ENCODE results near the gene MEIOSIN. TPM values are rescaled to one million over a fixed set of nuclear protein-coding genes. Genes with fewer than 3 reads are reported as not detected.
A peak's percentile ranks its signal among the peaks of the same experiment; 100 is the strongest.
"Not testable (repeated sequence)": the region's sequence is repeated elsewhere in the genome, so short reads cannot be mapped to it uniquely, and the experiment has no call there.

MEIOSIN gene
- total RNA-seq, 1 donor from 2014 or later = not detected

DNA sequence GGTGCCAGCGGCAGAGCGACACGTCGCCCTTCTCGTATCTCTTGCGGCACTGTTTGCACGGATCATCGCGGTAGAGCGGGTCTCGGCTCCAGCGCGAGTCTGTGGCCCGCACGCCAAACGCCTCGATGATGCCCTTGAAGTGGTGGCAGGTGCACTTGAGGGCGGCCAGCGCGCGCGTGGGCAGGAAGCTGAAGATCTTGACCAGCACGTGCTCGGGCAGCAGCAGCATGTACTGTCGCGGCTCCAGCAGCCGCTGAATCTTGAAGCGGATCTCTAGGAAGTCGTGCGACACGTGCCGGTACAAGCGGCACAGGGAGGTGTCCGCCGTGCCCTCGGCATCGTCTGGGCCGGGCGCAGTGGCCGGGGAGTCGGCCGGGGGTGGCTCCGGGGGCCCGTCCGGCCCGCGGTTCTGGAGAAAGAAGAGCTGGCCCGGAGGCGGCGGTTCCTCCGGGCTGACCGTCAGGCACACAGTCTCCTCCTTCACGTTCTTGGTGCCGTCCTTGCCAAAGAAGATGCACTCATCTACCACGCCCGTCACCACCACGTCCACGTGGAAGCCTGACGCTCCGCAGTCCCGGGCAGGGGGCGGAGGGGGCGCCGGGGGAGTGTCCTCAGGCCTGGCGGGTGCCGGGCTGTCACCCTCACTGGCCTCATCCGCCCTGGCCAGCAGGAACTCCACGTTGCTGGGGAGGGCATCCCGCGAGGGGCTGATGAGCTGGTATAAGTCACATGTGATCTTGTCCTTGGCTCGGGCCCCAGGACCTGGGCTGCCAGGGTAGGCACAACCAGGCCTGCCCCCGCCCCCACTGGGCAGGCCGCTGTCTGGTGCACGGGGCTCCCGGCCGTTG lies 21.2 kb upstream of the MEIOSIN start:
- intact Hi-C loops (cut with micrococcal nuclease) = no loop called here
- peaks cover 23% of the 10 kb centered on the region for H3K36me3 Mint-ChIP-seq (ENCODE audit: low read depth)

DNA sequence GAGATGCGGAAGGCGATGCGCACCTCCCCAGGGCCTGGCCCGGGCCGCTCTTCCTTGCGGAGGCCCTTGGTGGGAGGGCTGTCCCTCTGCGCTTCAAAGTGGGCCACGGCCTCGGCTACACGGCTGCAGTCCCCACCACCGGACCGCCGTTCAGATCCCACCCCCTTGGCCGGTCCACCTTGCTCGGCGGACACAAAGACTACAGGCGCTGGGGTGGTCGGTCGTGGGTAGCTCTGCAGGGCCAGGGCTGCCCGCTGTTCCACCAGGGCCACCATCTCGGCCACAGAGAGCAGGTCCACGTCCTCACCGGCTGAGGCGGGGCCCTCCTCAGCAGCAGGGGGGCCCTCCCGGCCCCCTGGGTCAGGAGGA lies 20.6 kb upstream of the MEIOSIN start:
- H3K27ac Mint-ChIP-seq = no peak overlapping the region
- no peak for DNase-seq
- H3K4me1 Mint-ChIP-seq = peaks cover 23% of the 10 kb centered on the region
- intact Hi-C loops (cut with micrococcal nuclease) = no loop called here
- no peak overlapping the region for H3K4me3 Mint-ChIP-seq
- no peaks in the 10 kb centered on the region for H3K9me3 Mint-ChIP-seq
- peaks cover 27% of the 10 kb centered on the region for H3K36me3 Mint-ChIP-seq (ENCODE audit: low read depth)
- H3K27me3 Mint-ChIP-seq = peaks cover 2% of the 10 kb centered on the region

More for the DNA sequence above, 21.2 kb upstream of the MEIOSIN start:
- Mint-ChIP-seq H3K9me3 (no peaks in the 10 kb centered on the region), H3K4me1 (peaks cover 19% of the 10 kb centered on the region), H3K27me3 (no peaks in the 10 kb centered on the region), H3K27ac (no peak overlapping the region), H3K4me3 (no peak overlapping the region)
- no peak for DNase-seq

DNA sequence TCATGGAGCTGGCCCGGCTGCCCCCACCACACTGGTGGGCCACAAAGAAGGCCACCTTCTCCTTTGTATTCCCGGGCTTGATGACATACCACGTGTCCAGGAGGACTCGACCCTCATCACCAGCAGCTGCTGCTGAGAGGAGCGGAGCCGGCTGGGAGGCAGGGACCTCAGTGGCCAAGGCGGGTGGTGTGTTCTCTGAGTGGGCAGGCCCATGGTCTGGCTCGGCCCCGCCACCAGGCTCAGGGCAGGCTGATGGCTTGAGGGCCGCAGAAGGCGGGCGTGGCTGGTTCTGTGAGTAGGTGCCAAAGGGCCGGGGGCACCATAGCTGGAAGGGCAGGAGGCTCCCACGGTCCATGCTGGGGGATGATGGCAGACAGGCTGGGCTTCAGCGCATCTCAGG lies 20.1 kb upstream of the MEIOSIN start:
- Mint-ChIP-seq H3K4me1 (peaks cover 27% of the 10 kb centered on the region), H3K36me3 (ENCODE audit: low read depth) (peaks cover 28% of the 10 kb centered on the region), H3K27ac (no peak overlapping the region), H3K4me3 (no peak overlapping the region), H3K9me3 (no peaks in the 10 kb centered on the region), H3K27me3 (peaks cover 2% of the 10 kb centered on the region)
- intact Hi-C loops (cut with micrococcal nuclease) = no loop called here
- no peak for DNase-seq

DNA sequence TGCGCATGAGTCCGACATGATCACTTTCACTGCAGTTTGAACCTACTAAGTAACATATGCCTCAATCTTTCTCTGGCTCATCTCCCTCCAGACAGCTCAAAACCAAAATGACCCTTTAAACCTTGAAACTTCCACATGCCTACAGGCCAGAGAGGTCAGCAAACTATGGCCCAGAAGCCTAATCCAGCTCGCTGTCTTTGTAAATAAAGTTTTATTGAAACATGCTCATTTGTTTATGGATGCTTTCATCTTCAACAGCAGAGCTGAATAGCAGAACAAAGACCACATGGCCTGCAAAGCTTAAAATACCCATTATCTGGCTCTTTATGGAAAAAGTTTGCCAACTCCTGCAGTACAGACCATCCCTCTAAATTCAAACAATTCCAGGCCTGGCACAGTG lies 18.1 kb upstream of the MEIOSIN start:
- no peak overlapping the region for H3K27ac Mint-ChIP-seq

DNA sequence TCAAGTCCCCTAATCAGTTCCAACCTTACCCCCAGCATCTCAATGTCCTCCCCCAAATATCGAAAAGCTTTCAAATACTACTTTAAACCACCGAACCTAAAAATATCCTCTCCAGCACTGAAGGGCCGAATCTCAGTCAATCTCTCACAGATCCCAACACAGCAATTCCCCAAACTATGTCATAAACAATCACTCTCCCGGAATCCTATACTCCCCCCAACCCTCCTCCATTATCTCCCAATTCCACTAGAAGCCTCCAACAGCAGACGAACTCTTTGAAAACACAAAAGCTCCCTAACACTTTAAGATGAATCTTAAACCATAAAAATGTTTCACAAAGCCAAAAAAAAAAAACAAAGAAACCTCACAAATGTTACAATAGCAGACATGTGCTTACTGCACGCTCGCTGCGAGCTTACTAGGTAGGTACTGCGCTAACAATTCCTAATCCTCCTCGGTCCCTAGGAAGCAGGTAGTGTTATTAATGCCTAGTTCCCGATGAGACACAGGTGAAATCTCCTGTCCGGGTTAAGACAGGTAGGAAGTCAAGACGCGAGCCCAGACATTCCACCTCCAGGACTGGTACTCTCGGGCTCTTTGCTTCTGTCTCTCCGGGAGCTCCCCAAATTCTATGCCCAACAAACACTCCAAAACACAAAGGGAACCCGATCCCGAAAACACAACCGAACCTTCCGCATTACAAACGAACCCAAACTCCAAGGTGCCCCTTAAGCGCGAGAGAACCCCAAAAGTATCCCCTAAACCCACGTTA lies 16.7 kb upstream of the MEIOSIN start:
- Mint-ChIP-seq H3K4me3 (peak overlapping the region; percentile 88), H3K27me3 (peaks cover 2% of the 10 kb centered on the region), H3K4me1 (peaks cover 33% of the 10 kb centered on the region), H3K27ac (peak overlapping the region; percentile 97), H3K36me3 (ENCODE audit: low read depth) (peaks cover 38% of the 10 kb centered on the region), H3K9me3 (no peaks in the 10 kb centered on the region)
- intact Hi-C loops (cut with micrococcal nuclease) = loop anchor here (1.0 kb wide), 5 partner anchors 14 to 170 kb away; partner anchors contain the start of genes FBXO46, IRF2BP1, OPA3 and QPCTL
- peak; percentile 79 for DNase-seq

More for the DNA sequence above, 18.1 kb upstream of the MEIOSIN start:
- H3K4me1 Mint-ChIP-seq = peaks cover 36% of the 10 kb centered on the region
- peaks cover 2% of the 10 kb centered on the region for H3K27me3 Mint-ChIP-seq
- no peak for DNase-seq
- intact Hi-C loops (cut with micrococcal nuclease) = no loop called here
- H3K4me3 Mint-ChIP-seq = no peak overlapping the region
- no peaks in the 10 kb centered on the region for H3K9me3 Mint-ChIP-seq
- H3K36me3 Mint-ChIP-seq (ENCODE audit: low read depth) = peaks cover 38% of the 10 kb centered on the region

DNA sequence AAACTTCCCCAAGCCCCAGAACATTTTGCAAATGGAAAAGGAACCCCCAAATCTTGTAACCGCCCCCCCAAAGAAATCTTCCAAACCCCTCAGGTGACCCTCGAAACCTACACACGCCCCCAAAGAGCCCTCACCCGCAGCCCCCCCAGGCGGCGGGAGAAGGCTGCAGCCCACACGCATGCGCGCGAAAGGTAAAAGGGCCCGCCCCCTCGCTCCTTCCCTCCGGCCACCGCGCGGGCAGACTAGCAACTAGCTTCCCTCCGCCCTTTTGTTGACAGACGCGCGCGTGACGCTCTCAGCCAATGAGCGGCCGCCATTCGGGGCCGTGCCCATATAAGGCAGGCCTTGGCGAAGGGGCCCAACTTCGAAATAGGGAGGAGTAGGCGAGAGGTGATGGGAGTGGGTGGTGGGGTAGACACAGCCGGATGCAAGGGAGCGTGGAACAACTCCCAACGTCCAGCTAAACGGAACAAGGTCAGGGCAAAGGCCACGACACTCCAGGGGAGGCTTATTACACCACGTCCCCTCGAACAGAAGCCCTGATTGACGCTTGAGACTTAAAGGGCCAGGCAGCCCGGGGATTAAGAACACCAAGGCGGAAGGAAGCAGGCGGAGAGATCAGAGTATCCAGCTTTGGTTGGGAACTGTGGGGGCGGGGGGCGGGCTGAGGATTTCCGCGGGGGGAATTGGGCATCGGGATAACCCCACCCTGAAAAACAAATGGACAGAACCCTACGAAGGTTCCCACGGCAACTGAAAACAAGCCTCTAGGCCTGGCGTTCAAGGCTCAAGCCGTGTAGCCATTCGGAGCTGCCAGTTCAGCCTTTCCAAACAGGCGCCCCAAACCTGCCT lies 15.9 kb upstream of the MEIOSIN start:
- peaks cover 2% of the 10 kb centered on the region for H3K27me3 Mint-ChIP-seq
- peaks cover 41% of the 10 kb centered on the region for H3K36me3 Mint-ChIP-seq (ENCODE audit: low read depth)
- peaks cover 33% of the 10 kb centered on the region for H3K4me1 Mint-ChIP-seq
- peak overlapping the region; percentile 88 for H3K4me3 Mint-ChIP-seq
- peak; percentile 99 for DNase-seq
- intact Hi-C loops (cut with micrococcal nuclease) = loop anchor here (1.0 kb wide), 5 partner anchors 13 to 169 kb away; partner anchors contain the start of genes FBXO46, IRF2BP1, OPA3 and QPCTL
- peak overlapping the region; percentile 97 for H3K27ac Mint-ChIP-seq
- H3K9me3 Mint-ChIP-seq = no peaks in the 10 kb centered on the region

DNA sequence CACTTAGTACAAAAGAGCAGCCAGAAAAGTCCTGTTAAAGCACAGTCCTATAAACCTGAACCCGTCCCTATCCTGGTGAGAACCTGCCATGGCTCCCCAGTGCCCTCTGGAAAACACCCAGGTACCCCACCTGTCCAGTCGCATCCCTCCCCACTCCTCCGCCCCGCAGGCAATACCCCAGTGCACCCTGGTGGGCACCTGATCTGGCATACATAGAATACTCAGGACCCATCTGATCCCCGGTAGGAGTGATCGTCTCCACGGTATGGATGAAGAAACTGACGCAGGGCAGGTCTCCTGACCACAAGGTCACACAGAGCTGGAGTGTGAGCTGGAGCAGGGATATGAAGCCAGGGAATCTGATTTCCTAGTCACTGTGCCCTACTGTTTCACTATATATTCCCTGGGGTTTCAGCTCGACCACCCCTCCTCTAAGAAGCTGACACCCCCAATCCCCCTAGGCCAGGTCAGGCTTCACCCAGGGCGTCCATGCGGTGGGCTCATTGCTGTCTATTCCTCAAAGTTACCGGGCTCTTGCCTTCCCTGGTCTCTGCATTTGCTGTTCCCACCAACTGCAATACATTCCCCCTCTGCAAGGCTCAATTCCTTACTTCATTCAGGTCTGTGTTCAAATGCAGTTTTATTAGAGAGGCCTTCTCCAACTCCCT lies 15.1 kb upstream of the MEIOSIN start:
- H3K4me1 Mint-ChIP-seq = peaks cover 33% of the 10 kb centered on the region
- intact Hi-C loops (cut with micrococcal nuclease) = loop anchor here (1.0 kb wide), 5 partner anchors 12 to 168 kb away; partner anchors contain the start of genes FBXO46, IRF2BP1, OPA3 and QPCTL
- H3K27ac Mint-ChIP-seq = peak overlapping the region; percentile 97
- no peak for DNase-seq
- peaks cover 41% of the 10 kb centered on the region for H3K36me3 Mint-ChIP-seq (ENCODE audit: low read depth)
- H3K9me3 Mint-ChIP-seq = no peaks in the 10 kb centered on the region
- H3K27me3 Mint-ChIP-seq = peaks cover 2% of the 10 kb centered on the region
- peak overlapping the region; percentile 88 for H3K4me3 Mint-ChIP-seq

DNA sequence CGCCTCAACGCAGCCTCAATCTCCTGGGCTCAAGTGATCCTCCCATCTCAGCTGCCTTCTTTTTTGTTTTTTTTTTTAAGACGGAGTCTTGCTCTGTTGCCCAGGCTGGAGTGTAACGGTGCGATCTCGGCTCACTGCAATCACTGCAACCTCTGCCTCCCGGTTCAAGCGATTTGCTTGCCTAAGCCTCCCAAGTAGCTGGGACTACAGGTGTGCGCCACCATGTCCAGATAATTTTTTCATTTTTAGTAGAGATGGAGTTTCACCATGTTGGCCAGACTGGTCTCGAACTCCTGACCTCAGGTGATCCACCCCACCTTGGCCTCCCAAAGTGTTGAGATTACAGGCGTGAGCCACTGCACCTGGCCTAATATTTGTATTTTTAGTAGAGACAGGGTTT lies 13.2 kb upstream of the MEIOSIN start:
- H3K27me3 Mint-ChIP-seq; H3K9me3 Mint-ChIP-seq; H3K4me3 Mint-ChIP-seq; H3K27ac Mint-ChIP-seq; DNase-seq; intact Hi-C loops (cut with micrococcal nuclease): not testable (repeated sequence)
- H3K4me1 Mint-ChIP-seq = peaks cover 30% of the 10 kb centered on the region
- H3K36me3 Mint-ChIP-seq (ENCODE audit: low read depth) = peaks cover 40% of the 10 kb centered on the region

DNA sequence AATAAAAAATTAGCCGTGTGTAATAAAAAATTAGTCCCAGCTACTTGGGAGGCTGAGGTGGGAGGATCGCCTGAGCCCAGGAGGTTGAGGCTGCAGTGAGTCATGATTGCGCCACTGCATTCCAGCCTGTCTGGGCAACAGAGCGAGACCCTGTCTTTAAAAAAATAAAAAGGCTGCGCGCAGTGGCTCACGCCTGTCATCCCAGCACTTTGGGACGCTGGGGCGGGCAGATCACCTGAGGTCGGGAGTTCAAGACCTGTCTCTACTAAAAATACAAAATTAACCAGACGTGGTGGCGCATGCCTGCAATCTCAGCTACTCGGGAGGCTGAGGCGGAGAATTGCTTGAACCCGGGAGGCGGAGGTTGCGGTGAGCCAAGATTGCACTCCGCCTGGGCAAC lies 4.6 kb upstream of the MEIOSIN start:
- peaks cover 25% of the 10 kb centered on the region for H3K4me1 Mint-ChIP-seq
- H3K9me3 Mint-ChIP-seq; H3K27ac Mint-ChIP-seq; H3K27me3 Mint-ChIP-seq; H3K4me3 Mint-ChIP-seq; intact Hi-C loops (cut with micrococcal nuclease); DNase-seq: not testable (repeated sequence)
- peaks cover 12% of the 10 kb centered on the region for H3K36me3 Mint-ChIP-seq (ENCODE audit: low read depth)

DNA sequence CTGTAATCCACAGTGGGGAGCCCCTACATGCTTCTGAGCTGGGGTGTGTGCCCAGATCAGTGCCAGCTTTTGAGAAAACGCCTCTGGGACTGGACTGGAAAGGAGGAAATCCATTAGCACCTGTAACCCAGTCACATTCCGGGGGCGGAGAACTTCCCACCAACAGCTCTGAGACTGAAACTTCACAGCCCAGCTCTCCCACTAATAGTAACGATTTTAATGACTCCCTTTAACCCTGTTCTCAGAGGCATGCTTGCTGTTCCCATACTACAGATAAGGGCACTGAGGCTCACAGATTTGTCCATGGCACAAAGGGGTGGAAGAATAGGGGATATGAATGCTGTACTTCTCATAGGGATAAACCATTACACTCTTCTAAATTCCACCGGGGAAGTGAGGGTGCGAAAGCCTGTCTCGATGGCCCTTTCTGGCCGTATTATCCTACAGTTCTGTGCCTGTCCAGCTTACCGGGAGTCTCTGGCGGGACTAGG lies 3.4 kb upstream of the MEIOSIN start:
- intact Hi-C loops (cut with micrococcal nuclease) = loop anchor here (1.0 to 2.0 kb wide), 4 partner anchors 13 to 133 kb away; partner anchors contain the start of genes QPCTL, SIX5 and SYMPK
- no peaks in the 10 kb centered on the region for H3K9me3 Mint-ChIP-seq
- H3K27me3 Mint-ChIP-seq = no peaks in the 10 kb centered on the region
- H3K4me3 Mint-ChIP-seq = peak overlapping the region; percentile 95
- H3K36me3 Mint-ChIP-seq (ENCODE audit: low read depth) = peaks cover 12% of the 10 kb centered on the region
- DNase-seq = no peak
- peak overlapping the region; percentile 88 for H3K27ac Mint-ChIP-seq
- peaks cover 25% of the 10 kb centered on the region for H3K4me1 Mint-ChIP-seq

DNA sequence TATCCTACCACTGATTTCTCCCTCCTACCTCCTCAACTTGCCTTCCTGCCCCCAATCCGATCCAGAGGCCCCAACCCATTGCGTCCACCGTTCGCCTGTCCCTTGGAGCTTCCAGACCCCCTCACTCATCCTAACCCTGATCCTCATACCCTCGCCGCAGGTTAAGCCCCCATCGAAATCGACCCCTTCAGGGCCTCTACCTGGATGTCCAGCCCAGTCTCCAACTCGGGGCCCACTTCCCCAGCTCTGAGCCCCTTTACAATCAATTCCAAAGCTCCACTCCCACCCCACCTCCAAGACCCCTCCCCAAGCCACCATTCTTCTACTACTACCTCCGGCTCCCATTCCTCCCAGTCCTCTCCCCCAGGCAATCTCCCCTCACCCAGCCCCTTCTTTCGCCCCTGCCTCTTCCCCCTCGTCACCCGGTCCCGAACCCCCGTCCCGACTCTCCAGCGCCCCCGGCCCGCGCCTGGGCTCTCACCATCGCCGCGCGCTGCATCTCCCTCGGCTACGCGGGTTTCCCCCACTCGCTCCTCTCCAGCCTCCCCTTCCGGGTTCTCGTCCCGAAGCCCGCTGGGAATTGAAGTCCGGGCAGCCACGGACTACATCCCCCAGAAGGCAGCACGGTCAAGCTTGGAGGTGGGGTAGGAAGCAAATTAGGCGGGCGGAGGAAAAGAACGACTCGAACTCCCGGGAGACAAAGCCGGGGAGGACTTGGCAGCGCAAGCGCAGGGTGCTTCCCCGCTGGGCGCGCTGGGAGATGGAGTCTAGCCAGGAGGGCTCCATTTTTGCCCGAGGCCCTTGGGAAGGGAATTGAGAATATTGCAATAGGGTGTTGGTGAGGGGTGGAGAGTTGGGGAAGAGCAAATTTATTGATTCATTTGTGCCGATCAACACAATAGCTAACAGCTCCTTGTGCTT lies 2.6 kb upstream of the MEIOSIN start, which contains the start of gene FBXO46:
Gene FBXO46, minus strand, starts transcription at position 529 of the 921 bp plus-strand sequence. CDS start 17,401 bp downstream, outside the sequence.
- Mint-ChIP-seq H3K27ac (peak within 1 kb of the TSS; percentile 88), H3K27me3 (no peaks in the 10 kb centered on the region), H3K4me1 (peaks cover 25% of the 10 kb centered on the region), H3K36me3 (ENCODE audit: low read depth) (peaks cover 12% of the 10 kb centered on the region), H3K4me3 (peak within 1 kb of the TSS; percentile 95), H3K9me3 (no peaks in the 10 kb centered on the region)
- peak; percentile 99 for DNase-seq
- intact Hi-C loops (cut with micrococcal nuclease) = loop anchor here (1.0 to 2.0 kb wide), 5 partner anchors 13 to 146 kb away; partner anchors contain the start of genes OPA3, QPCTL, SIX5 and SYMPK
